ENCODE data around the gene WFDC10A. TPM values are rescaled to one million over a fixed set of nuclear protein-coding genes. Genes with fewer than 3 reads are reported as not detected.

Gene WFDC10A
- total RNA-seq (2022; extraction: Qiagen RNA extraction; ENCODE audit: low read depth) = not detected in 5 replicates

DNA sequence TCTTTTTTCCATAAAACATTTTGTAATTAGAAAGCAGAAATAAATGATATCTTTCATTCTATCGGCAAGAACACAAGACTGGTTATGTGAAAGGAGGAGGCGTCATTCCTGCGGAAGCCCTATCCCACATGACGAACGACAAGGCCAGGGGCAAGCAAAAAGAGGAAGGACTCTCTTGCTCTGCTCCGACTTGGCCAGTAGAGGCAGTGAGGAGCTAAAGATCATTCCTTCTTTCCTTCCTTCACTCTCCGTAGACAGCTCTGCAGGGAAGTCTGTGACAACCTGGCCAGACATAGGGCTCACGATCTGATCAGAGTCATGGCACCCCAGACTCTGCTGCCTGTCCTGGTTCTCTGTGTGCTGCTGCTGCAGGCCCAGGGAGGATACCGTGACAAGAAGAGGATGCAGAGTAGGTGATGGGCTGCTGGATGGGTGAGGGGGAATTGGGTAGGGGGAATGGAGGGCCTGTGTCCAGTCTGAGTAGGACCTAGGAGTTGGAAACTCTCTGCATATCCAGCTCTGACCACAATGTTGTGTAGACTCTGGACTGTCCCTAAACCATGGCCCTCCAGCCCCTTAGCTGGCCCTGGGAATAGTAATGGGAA lies at the start of gene WFDC10A:
TSS of gene WFDC10A (plus strand) at position 244 of the 605 bp plus-strand sequence. CDS start at position 319, 75 bp downstream.

DNA sequence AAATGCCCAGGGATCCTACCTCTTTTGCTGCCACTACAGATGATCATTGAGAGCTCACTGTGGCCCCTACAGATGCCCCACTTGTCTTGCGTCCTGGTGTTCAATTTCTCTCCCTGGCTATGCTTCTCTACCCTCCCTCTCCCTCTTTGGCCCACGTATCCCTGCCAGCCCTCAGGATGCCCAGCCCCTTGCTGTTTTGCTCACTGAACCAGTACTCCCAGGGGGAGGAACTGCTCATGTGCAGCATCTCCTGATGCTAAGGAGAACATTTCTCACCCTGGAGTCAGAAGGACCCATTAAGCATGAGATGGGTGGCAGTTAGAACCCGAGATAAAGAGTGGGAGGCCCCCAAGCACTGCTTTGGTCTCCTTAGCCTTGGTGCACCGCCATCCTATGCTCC lies 1.6 kb downstream of the WFDC10A start, which contains the start of gene WFDC9:
TSS of gene WFDC9 (minus strand) at position 101 of the 400 bp plus-strand sequence. CDS start 21,103 bp downstream, outside the sequence.

DNA sequence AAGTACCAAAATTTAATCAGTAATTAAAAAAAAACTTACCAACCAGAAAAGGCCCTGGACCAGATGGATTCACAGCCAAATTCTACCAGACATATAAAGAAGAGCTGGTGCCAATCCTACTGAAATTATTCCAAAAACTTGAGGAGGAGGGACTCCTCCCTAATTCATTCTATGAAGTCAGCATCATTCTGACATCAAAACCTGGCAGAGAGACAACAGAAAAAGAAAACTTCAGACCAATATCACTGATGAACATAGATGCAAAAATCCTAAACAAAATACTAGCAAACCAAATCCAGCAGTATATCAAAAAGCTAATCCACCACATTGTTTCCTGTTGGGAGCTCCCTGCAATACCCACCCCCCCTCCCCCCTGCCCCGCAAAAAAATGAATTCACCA lies 40.6 kb downstream of the WFDC10A start, which contains the start of gene WFDC11:
TSS of gene WFDC11 (minus strand) at position 101 of the 400 bp plus-strand sequence. CDS start 19,639 bp downstream, outside the sequence.

Other genes with a start within 250 kb of the WFDC10A start
- 22.0 to 28.5 TPM (median 25.7 TPM) in 5 replicates for gene DBNDD2, start 221.4 kb upstream of the WFDC10A start, total RNA-seq (2022; extraction: Qiagen RNA extraction; ENCODE audit: low read depth)
- gene PIGT, start 213.6 kb upstream of the WFDC10A start, total RNA-seq (2022; extraction: Qiagen RNA extraction; ENCODE audit: low read depth) = 84.6 to 99.2 TPM (median 98.7 TPM) in 5 replicates
- 0.11 TPM in 1 of 5 replicates, not detected in the others for gene WFDC2, start 160.0 kb upstream of the WFDC10A start, total RNA-seq (2022; extraction: Qiagen RNA extraction; ENCODE audit: low read depth)
- gene SPINT3, start 114.1 kb upstream of the WFDC10A start, total RNA-seq (2022; extraction: Qiagen RNA extraction; ENCODE audit: low read depth) = not detected in 5 replicates
- gene WFDC6, start 90.3 kb upstream of the WFDC10A start, total RNA-seq (2022; extraction: Qiagen RNA extraction; ENCODE audit: low read depth) = not detected in 5 replicates
- not detected in 5 replicates for gene EPPIN, start 82.3 kb upstream of the WFDC10A start, total RNA-seq (2022; extraction: Qiagen RNA extraction; ENCODE audit: low read depth)
- not detected in 5 replicates for gene WFDC8, start 50.5 kb upstream of the WFDC10A start, total RNA-seq (2022; extraction: Qiagen RNA extraction; ENCODE audit: low read depth)
- not detected in 5 replicates for gene WFDC9, start 1.5 kb downstream of the WFDC10A start, total RNA-seq (2022; extraction: Qiagen RNA extraction; ENCODE audit: low read depth)
- gene WFDC11, start 40.5 kb downstream of the WFDC10A start, total RNA-seq (2022; extraction: Qiagen RNA extraction; ENCODE audit: low read depth) = not detected in 5 replicates
- not detected in 5 replicates for gene WFDC13, start 72.3 kb downstream of the WFDC10A start, total RNA-seq (2022; extraction: Qiagen RNA extraction; ENCODE audit: low read depth)
- gene WFDC10B, start 75.3 kb downstream of the WFDC10A start, total RNA-seq (2022; extraction: Qiagen RNA extraction; ENCODE audit: low read depth) = not detected in 5 replicates
- not detected in 5 replicates for gene SPINT4, start 92.6 kb downstream of the WFDC10A start, total RNA-seq (2022; extraction: Qiagen RNA extraction; ENCODE audit: low read depth)
- not detected in 5 replicates for gene WFDC3, start 162.1 kb downstream of the WFDC10A start, total RNA-seq (2022; extraction: Qiagen RNA extraction; ENCODE audit: low read depth)
- gene DNTTIP1, start 162.2 kb downstream of the WFDC10A start, total RNA-seq (2022; extraction: Qiagen RNA extraction; ENCODE audit: low read depth) = 32.5 to 38.5 TPM (median 37.6 TPM) in 5 replicates
- 235 to 274 TPM (median 255 TPM) in 5 replicates for gene UBE2C, start 182.9 kb downstream of the WFDC10A start, total RNA-seq (2022; extraction: Qiagen RNA extraction; ENCODE audit: low read depth)
- gene TNNC2, start 197.6 kb downstream of the WFDC10A start, total RNA-seq (2022; extraction: Qiagen RNA extraction; ENCODE audit: low read depth) = 0.21 to 0.22 TPM in 2 of 5 replicates, not detected in the others
- gene SNX21, start 204.1 kb downstream of the WFDC10A start, total RNA-seq (2022; extraction: Qiagen RNA extraction; ENCODE audit: low read depth) = 8.7 to 13.2 TPM (median 11.3 TPM) in 5 replicates
- 17.6 to 21.5 TPM (median 20.3 TPM) in 5 replicates for gene ACOT8, start 227.7 kb downstream of the WFDC10A start, total RNA-seq (2022; extraction: Qiagen RNA extraction; ENCODE audit: low read depth)
- gene ZSWIM3, start 227.9 kb downstream of the WFDC10A start, total RNA-seq (2022; extraction: Qiagen RNA extraction; ENCODE audit: low read depth) = 1.5 to 1.8 TPM (median 1.7 TPM) in 5 replicates